ENCODE results near the gene CADPS2. TPM values are rescaled to one million over a fixed set of nuclear protein-coding genes. Genes with fewer than 3 reads are reported as not detected.
A peak's percentile ranks its signal among the peaks of the same experiment; 100 is the strongest.

Gene CADPS2
- total RNA-seq, 2 donors from 2014 or later: 31.9 to 63.9 TPM

DNA sequence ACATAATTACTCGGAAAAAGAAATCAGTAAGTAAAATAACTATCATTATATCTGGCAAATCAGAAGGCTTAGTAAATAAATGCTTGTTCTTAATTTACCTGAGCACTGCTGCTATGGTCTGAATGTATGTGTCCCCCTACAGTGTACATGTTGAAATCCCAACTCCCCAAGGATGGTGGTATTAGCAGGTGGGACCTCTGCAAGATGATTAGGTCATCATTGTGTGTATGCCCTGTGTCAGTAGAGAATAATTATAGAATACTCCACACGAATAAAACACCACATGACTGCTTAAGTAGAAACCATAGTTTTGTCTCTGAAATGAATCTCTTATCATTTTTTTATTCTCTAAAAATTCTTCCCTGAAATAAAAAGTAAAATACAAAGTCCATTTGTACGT, 289.0 kb downstream of the CADPS2 start:
- TF ChIP-seq, protein P1, sequence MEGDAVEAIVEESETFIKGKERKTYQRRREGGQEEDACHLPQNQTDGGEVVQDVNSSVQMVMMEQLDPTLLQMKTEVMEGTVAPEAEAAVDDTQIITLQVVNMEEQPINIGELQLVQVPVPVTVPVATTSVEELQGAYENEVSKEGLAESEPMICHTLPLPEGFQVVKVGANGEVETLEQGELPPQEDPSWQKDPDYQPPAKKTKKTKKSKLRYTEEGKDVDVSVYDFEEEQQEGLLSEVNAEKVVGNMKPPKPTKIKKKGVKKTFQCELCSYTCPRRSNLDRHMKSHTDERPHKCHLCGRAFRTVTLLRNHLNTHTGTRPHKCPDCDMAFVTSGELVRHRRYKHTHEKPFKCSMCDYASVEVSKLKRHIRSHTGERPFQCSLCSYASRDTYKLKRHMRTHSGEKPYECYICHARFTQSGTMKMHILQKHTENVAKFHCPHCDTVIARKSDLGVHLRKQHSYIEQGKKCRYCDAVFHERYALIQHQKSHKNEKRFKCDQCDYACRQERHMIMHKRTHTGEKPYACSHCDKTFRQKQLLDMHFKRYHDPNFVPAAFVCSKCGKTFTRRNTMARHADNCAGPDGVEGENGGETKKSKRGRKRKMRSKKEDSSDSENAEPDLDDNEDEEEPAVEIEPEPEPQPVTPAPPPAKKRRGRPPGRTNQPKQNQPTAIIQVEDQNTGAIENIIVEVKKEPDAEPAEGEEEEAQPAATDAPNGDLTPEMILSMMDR (IDR thresholded peaks at IDR 0.05): no peak
- TF ChIP-seq POLR2A (IDR thresholded peaks at IDR 0.05): no peak
- ATAC-seq: no peak
- 54 to 62% methylated on average over 3 of the region's 3 CpGs for WGBS, 2 donors

DNA sequence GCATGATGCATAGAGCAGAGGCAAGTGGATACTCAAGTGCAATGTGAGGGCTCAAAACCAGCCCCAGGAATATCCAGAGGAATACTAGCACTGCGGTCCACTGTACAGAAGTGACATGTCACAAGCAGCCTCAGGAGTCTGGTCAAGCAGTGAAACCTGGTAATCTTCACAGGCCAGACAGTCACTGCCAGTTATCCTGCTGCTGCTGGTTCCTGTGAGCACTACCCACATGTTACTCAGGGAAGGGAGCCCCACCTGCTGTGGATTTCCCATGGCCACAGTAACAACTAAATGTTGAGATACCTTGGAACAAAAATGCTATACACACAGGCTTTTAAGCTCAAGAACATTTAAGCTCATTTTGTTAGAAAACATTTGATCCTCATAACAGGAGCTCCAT, 290.4 kb downstream of the CADPS2 start:
- Histone ChIP-seq H3K4me3 (no peak overlapping the region), H3K4me1 (no peaks in the 10 kb centered on the region), H3K27ac (no peak overlapping the region), H3K27me3 (no peaks in the 10 kb centered on the region), H3K36me3 (replicated peaks in 1 of 2; ENCODE audit: insufficient read depth in 1 of 2, low read depth in 2 of 2) (no peaks in the 10 kb centered on the region), H3K9me3 (no peaks in the 10 kb centered on the region)
- TF ChIP-seq, protein P1 (IDR thresholded peaks at IDR 0.05): no peak
- no peak for TF ChIP-seq POLR2A (IDR thresholded peaks at IDR 0.05)
- no peak for ATAC-seq
- peak in 3 of 4 donors; percentile 31 to 49 (median 43) for DNase-seq
- intact Hi-C loops (cut with DNase I): no loop called here
- WGBS, 2 donors: 45 to 64% methylated on average over 1 of the region's 1 CpG

More for the DNA sequence above, 289.0 kb downstream of the CADPS2 start:
- H3K9me3 ChIP-seq: no peaks in the 10 kb centered on the region
- no peaks in the 10 kb centered on the region for H3K4me1 ChIP-seq
- DNase-seq: no peak
- no peak overlapping the region for H3K4me3 ChIP-seq
- intact Hi-C loops (cut with DNase I): no loop called here
- no peaks in the 10 kb centered on the region for H3K27me3 ChIP-seq
- no peaks in the 10 kb centered on the region for H3K36me3 ChIP-seq (replicated peaks in 1 of 2; ENCODE audit: insufficient read depth in 1 of 2, low read depth in 2 of 2)
- no peak overlapping the region for H3K27ac ChIP-seq

DNA sequence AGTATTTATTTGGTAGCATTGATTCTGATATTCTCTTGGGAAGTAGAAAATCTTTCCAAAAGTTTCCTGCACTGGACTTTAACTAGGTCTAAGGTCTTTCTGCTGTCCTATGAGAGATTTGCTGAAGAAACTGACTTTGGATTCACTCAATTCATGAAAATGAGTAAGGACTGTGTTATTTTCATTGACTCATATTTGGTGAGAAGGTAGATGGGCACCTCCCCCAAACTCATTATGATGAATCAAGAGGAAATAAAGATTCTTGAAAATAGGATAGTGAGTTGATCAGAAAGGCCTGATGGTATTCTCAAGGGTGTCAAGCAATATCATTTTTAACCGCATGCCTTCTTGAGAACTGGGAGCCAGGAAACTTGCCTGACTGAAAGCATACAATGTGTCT, 297.6 kb downstream of the CADPS2 start:
- WGBS, 2 donors: 96 to 100% methylated on average over 1 of the region's 1 CpG
- TF ChIP-seq POLR2A (IDR thresholded peaks at IDR 0.05): no peak
- TF ChIP-seq, protein P1 (IDR thresholded peaks at IDR 0.05): no peak
- no peak for ATAC-seq

DNA sequence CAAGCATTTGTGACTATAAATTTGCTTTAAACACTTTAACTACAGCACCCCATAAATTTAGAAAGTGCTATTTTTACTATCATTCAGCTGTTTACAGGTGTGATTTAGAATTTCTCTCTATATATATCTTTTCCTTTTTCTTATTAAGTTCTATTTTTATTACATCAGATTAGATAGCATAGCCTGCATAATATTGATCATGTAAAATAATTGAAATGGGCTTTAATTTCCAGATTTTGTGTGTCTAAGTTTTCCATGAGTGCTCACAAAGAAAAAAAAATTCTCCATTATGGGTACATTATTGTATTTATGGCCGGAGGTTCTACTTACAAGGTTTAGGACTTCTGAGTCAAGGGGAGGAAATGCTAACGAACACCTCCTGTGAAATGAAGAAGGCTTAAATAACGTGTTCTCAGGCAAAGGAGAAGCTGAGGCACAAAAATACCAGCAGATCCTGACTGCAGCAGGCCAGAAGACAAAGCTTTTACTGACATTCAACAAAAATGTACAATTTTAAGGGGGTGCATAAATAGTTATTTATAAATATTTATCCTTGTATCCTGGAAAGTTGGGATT, 301.5 kb downstream of the CADPS2 start:
- H3K4me3 ChIP-seq: no peak overlapping the region
- peaks cover 0 to 5% (median 0%) of the 10 kb centered on the region in 3 donors for H3K9me3 ChIP-seq
- H3K27ac ChIP-seq: no peak overlapping the region
- ATAC-seq: no peak
- 85 to 87% methylated on average over 3 of the region's 3 CpGs for WGBS, 2 donors
- intact Hi-C loops (cut with DNase I): no loop called here
- DNase-seq: no peak
- H3K36me3 ChIP-seq (replicated peaks in 1 of 2; ENCODE audit: insufficient read depth in 1 of 2, low read depth in 2 of 2): no peaks in the 10 kb centered on the region
- peaks cover 11% of the 10 kb centered on the region for H3K4me1 ChIP-seq
- no peaks in the 10 kb centered on the region for H3K27me3 ChIP-seq
- no peak for TF ChIP-seq POLR2A (IDR thresholded peaks at IDR 0.05)
- TF ChIP-seq, protein P1 (IDR thresholded peaks at IDR 0.05): no peak

More for the DNA sequence above, 297.6 kb downstream of the CADPS2 start:
- H3K4me3 ChIP-seq: no peak overlapping the region
- intact Hi-C loops (cut with DNase I): no loop called here
- no peak overlapping the region for H3K27ac ChIP-seq
- no peak for DNase-seq
- H3K4me1 ChIP-seq: no peaks in the 10 kb centered on the region
- no peaks in the 10 kb centered on the region for H3K27me3 ChIP-seq
- peaks cover 0 to 5% (median 0%) of the 10 kb centered on the region in 3 donors for H3K9me3 ChIP-seq
- no peaks in the 10 kb centered on the region for H3K36me3 ChIP-seq (replicated peaks in 1 of 2; ENCODE audit: insufficient read depth in 1 of 2, low read depth in 2 of 2)

DNA sequence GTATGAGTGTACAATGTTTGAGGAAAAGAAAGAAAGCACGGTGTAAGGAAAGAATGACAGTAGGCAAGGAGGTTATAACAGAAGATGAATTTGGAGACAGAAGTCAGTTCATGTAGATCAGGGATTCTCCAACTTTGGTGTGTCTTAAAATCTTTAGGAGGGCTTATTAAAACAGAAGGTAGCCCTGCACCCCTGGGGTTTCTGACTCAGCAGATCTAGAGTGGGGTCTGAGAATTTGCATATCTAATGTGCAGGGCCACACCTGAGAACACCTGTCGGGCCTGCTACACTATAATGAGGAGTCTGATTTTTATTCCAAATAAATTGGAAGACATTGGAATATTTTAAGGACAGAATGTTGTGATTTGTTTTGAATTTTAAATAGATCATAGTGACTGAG, 307.9 kb downstream of the CADPS2 start:
- DNase-seq (no peak), ATAC-seq (no peak)
- no peaks in the 10 kb centered on the region for H3K9me3 ChIP-seq
- WGBS, 2 donors: 49 to 65% methylated on average over 2 of the region's 2 CpGs
- H3K36me3 ChIP-seq (replicated peaks in 1 of 2; ENCODE audit: insufficient read depth in 1 of 2, low read depth in 2 of 2): no peaks in the 10 kb centered on the region
- TF ChIP-seq, protein P1 (IDR thresholded peaks at IDR 0.05): no peak
- TF ChIP-seq POLR2A (IDR thresholded peaks at IDR 0.05): no peak
- H3K4me3 ChIP-seq: no peak overlapping the region
- no peaks in the 10 kb centered on the region for H3K27me3 ChIP-seq
- H3K27ac ChIP-seq: no peak overlapping the region
- peaks cover 24% of the 10 kb centered on the region for H3K4me1 ChIP-seq
- intact Hi-C loops (cut with DNase I): no loop called here

Data from body of pancreas (tissue), 4 donors.